Stimulated activated CD4-positive, alpha-beta T cell treated with anti-CD3 and anti-CD28 coated beads, TNF-alpha, amount 100 ng/mL, for 4 hours (primary cell): ENCODE measurements around the gene OR2A7.
"Not testable (repeated sequence)": the region's sequence is repeated elsewhere in the genome, so short reads cannot be mapped to it uniquely, and the experiment has no call there.

Experiments
- DNase-seq, 3 experiments: peaks; one replicate each; pipeline ENCODE4 v3.0.0-alpha.2; 2020; ENCODE audit warnings: low read depth in 3 of 3

The OR2A7 gene

GRCh38 chr7:144255471-144255897, 9.1 kb downstream of the OR2A7 start:
- DNase-seq = no peak

- DNase-seq = not testable (repeated sequence)
These were observed 12.3 kb downstream of the OR2A7 start for GRCh38 chr7:144252307-144252706.

- DNase-seq = not testable (repeated sequence)
These were observed 16.8 kb downstream of the OR2A7 start for GRCh38 chr7:144247674-144248330.

- not testable (repeated sequence) for DNase-seq
These were observed 17.6 kb downstream of the OR2A7 start for GRCh38 chr7:144246967-144247366.

GRCh38 chr7:144245372-144245771, 19.2 kb downstream of the OR2A7 start:
- DNase-seq = not testable (repeated sequence)

GRCh38 chr7:144239365-144239764, 25.2 kb downstream of the OR2A7 start, which contains the start of gene OR2A42:
OR2A42 (minus strand) TSS chr7:144239605; CDS start chr7:144232843, 6,762 bp downstream.
- not testable (repeated sequence) for DNase-seq

GRCh38 chr7:144238530-144239082, 26.0 kb downstream of the OR2A7 start:
- DNase-seq = not testable (repeated sequence)

GRCh38 chr7:144233039-144233438, 31.6 kb downstream of the OR2A7 start:
- not testable (repeated sequence) for DNase-seq

GRCh38 chr7:144231027-144231426, 33.6 kb downstream of the OR2A7 start:
- DNase-seq = not testable (repeated sequence)

GRCh38 chr7:144228810-144229209, 35.8 kb downstream of the OR2A7 start:
- not testable (repeated sequence) for DNase-seq

- not testable (repeated sequence) for DNase-seq
These were observed 37.7 kb downstream of the OR2A7 start for GRCh38 chr7:144226866-144227265.

- not testable (repeated sequence) for DNase-seq
These were observed 40.9 kb downstream of the OR2A7 start for GRCh38 chr7:144223675-144224074.

GRCh38 chr7:144220531-144220930, 44.1 kb downstream of the OR2A7 start:
- DNase-seq = not testable (repeated sequence)

GRCh38 chr7:144219149-144219548, 45.4 kb downstream of the OR2A7 start:
- not testable (repeated sequence) for DNase-seq

- not testable (repeated sequence) for DNase-seq
These were observed 46.0 kb downstream of the OR2A7 start for GRCh38 chr7:144218581-144218980.

- DNase-seq = not testable (repeated sequence)
These were observed 47.4 kb downstream of the OR2A7 start for GRCh38 chr7:144217200-144217599.
